ENCODE measurements around the gene TRPC3.
"Not testable (repeated sequence)": the region's sequence is repeated elsewhere in the genome, so short reads cannot be mapped to it uniquely, and the experiment has no call there.

Gene TRPC3

DNA sequence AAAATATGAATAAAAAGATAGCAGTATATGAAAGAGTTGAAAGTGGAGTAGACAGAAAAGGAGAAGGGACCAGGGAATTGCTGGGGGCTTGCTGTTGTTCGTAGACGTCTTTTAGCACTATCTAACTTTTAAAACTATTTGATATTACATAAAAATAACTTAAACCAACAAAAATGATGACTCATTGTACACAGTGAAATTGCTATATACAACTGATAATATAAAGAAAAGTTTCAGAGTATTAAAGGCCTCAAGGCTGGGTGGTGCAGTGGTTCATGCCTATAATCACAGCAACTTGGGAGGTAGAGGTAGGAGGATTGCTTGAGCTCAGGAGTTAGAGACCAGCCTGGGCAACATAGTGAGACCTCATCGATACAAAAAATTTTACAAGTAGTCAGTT is 5.2 kb downstream of the TRPC3 start:
- no peak for DNase-seq (ENCODE audit: low read depth)

DNA sequence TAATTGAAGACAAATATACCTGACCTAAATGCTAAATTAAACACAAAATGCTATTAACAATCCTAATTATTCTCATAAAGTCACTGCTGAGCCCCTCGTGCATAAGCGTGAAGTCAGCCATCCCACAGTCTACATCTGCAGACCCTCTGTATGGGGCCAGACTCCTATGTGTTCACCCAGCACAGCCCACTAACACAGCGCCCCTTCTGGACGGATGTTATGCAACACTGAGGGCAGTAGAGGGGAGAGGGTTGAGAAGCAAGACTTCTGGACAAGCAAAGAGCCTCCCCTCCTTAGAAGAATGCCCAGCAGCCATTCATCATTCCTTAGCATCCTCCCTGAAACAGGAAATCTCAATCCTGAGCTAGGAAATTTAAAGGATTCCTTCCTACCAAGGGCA is 7.9 kb downstream of the TRPC3 start:
- DNase-seq (ENCODE audit: low read depth) = no peak

DNA sequence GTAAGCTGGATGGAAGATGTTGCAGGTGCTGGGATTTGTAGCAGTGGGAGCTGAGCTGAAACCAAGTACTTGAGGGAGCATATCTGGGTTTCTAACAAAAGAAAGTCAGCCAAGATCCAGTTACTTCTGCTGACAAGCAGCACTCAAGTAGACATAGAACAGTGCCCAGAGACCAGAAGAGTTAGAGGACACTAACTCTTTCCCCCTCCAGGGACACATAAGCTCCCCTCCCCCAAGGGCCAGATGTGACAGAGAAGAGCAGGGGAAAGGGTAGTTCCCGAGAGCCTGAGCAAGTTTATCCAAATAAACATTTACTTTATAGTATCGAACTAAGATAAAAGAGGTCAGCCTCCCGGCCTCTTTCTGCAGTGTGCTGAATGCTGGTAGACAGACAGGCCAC is 12.2 kb downstream of the TRPC3 start:
- DNase-seq (ENCODE audit: low read depth) = no peak

DNA sequence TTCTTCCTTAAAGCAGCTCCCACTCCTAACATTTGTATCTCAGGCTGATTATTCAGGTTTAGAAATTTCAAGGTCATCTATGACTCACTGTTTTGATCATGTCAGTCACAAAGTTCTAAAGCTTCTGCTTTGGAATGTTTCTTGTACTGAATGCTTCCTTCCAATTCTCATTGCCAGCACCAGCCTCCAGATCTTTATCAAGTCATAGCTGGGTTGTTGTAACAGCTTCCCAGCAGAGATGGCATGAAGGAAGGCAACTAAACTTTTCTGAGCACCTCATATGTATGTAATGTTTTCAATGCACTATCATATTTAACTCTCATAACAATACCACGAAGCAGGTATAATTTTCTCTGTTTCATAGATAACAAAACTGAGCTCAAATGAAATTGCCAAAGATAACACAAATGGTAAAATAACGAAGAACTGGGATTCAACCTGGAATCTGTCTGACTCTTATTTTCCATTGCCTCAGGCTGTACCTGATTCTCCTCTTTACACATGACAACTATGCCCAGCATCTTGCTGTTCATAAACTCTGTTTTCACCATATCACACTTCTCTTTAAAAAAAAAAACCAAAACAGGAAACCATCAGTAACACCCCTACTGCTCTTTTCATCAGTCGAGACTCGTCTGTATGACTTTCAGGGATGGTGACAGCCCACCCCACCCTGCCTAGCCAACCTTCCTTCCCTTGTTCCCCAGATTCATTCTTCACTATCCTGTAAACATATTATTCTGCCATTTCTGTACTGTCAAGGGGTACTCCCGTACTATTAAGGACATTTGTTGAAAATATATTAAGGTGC is 13.4 kb downstream of the TRPC3 start:
- DNase-seq (ENCODE audit: low read depth) = no peak

DNA sequence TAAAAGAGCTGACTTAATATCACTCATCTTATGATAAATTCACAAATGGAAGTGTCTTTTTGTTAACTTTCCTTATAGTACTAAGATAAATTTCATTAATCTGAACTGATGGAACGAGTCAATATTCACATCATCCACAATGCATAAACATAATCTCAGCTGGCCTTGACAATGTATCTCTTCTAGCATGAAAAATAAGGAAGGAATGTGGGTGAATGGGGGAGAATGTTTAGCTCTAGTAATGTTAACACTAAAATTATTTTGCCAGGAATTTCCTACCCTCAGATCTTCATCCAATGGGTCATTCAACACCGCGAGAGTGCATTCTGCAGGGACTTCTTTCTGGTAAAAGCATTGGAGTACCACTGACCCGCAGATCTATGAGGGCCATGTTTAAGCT is 15.8 kb downstream of the TRPC3 start:
- no peak for DNase-seq (ENCODE audit: low read depth)

GRCh38 chr4:121934635-121935034 is 17.2 kb downstream of the TRPC3 start:
- DNase-seq (ENCODE audit: low read depth) = no peak

DNA sequence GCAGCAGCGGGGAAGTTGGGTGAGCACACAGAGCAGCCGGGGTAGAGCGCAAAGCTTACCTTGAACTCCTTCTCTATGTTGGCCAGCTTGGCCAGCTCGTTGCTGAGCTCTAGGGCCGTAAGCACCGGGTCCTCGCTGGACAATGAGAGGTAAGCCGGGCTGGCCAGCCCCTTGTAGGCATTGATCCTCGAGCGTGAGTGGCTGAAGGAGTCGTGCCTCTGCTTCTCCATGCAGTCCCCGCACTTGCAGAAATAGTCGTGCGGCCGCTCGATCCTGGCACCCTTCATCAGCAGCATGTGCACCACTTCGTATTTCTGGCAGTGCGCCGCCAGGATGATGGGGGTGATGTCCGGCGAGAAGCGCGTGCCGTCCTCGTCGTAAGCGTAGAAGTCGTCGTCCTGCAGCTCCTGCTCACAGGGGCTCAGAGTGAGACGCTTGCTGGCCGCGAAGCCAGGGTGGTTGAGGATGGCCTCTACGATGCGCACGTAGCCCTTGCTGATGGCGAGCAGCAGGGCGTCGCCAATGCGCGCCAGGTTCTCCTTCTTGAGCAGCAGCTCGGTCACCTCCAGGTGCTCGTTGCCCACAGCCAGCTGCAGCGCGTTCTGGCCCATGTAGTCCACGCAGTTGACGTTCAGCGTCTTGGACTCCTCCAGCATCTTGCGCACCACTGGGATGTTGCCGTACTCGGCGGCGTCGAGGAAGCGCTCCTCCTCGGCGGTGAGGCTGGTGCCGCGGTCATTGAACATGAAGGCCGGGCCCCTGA is 19.5 kb downstream of the TRPC3 start:
- no peak for DNase-seq (ENCODE audit: low read depth)

- no peak for DNase-seq (ENCODE audit: low read depth)
These were observed 21.6 kb downstream of the TRPC3 start for GRCh38 chr4:121930304-121930703.

- DNase-seq (ENCODE audit: low read depth) = no peak
These were observed 23.9 kb downstream of the TRPC3 start for GRCh38 chr4:121927948-121928347.

DNA sequence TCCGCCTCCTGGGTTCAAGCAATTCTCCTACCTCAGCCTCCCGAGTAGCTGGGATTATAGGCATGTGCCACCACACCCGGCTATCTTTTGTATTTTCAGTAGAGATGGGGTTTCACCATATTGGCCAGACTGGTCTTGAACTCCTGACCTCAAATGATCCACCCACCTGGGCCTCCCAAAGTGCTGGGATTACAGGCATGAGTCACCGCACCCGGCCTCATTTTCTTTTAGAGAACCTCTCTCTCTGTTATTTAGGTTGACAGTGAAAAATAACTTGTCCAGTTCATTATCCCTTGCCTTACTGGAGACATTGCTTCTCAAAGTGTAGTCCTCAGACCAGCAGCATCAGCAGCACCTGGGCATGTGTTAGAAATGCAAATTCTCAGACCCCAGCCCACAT is 25.4 kb downstream of the TRPC3 start:
- not testable (repeated sequence) for DNase-seq (ENCODE audit: low read depth)

- no peak for DNase-seq (ENCODE audit: low read depth)
These were observed 28.6 kb downstream of the TRPC3 start for GRCh38 chr4:121923306-121923705.

DNA sequence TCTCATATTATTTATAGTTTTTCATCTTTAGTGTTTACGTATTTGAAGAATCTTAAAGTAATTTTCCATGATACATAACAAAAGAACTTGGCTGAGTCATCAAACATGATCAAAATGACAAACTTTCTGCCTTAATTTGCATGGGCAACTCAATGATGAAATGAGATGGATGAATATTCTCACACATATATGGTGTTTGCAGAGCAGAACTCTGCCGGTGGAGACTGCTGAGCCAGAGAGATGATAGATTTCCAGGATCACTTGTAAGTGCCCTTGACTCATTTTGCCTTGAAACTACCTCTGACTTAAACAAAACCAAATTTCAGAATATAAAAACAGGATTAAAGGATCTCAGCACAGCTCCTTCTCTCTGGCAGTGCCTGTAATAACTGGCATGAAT is 38.2 kb downstream of the TRPC3 start:
- no peak for DNase-seq (ENCODE audit: low read depth)

DNA sequence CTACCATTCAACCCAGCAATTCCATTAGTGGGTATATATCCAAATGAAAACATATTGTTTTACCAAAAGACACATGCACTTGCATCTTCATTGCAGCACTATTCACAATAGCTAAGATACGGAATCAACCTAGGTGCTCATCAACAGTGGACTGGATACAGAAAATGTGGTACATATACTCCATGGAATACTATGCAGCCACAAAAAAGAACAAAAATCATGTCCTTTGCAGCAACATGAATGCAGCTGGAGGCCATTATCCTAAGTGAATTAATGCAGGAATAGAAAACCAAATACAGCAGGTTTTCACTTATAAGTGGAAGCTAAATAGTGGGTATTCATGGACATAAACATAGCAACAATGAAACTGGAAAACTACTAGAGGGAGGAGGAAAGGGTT is 43.5 kb downstream of the TRPC3 start:
- DNase-seq (ENCODE audit: low read depth) = no peak

- DNase-seq (ENCODE audit: low read depth) = no peak
These were observed 51.5 kb downstream of the TRPC3 start for GRCh38 chr4:121900132-121900983.

DNA sequence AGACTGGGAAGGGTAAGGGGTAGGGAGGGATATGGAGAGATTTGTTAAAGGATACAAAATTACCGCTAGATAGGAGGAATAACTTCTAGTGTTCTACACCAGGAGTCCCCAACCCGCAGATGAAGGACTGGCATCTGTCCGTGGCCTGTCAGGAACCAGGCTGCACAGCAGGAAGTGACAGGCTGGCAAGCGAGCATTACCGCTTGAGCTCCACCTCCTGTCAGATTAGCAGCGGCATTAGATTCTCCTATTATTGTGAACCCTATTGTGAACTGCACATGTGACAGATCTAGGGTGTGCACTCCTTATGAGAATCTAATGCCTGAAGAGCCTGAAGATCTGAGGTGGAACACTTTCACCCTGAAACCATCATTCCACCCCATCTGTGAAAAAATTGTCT is 53.7 kb downstream of the TRPC3 start:
- DNase-seq (ENCODE audit: low read depth) = no peak

GRCh38 chr4:121888134-121888533 is 63.7 kb downstream of the TRPC3 start:
- no peak for DNase-seq (ENCODE audit: low read depth)

- no peak for DNase-seq (ENCODE audit: low read depth)
These were observed 66.7 kb downstream of the TRPC3 start for GRCh38 chr4:121885115-121885514.

GRCh38 chr4:121881158-121881557 is 70.7 kb downstream of the TRPC3 start:
- DNase-seq (ENCODE audit: low read depth) = no peak

GRCh38 chr4:121879135-121879534 is 72.7 kb downstream of the TRPC3 start:
- DNase-seq (ENCODE audit: low read depth) = no peak

- no peak for DNase-seq (ENCODE audit: low read depth)
These were observed 74.7 kb downstream of the TRPC3 start for GRCh38 chr4:121877041-121877773.

DNA sequence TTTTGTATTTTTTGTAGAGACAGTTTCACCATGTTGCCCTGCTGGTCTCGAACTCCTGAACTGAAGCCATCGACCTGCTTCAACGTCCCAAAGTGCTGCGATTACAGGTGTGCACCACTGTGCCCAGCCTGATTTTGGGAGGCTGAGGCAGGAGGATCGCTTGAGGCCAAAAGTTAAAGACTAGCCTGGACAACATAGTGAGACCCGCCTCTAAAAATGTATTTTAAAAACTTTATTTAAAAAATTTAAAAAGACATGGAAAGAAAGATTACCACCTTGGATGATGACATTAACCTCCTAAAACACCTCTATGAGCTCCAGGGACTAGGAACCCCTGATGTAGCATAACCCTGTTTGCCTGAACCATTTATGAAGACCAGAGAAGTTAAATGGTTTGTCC is 75.8 kb downstream of the TRPC3 start:
- no peak for DNase-seq (ENCODE audit: low read depth)

DNA sequence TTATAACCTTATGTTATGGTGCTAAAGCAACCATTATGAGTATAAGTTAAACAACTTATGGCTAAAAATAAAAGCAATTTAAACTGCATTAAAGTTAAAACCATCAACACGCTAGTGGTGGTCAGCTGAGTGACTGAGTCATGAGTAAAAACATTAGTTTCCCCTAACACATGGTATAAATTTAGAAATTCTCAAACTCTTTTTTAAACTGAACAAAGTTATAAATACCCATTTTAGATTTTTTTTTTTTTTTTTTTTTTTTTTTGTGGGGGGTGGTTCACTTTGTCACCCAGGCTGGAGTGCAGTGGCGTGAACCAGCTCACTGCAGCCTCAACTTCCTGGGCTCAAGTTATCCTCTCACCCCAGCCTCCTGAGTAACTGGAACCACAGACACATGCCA is 76.2 kb downstream of the TRPC3 start:
- no peak for DNase-seq (ENCODE audit: low read depth)

Data from activated T-helper 1 cell treated with Interleukin-2 at 50 U/mL for 16 hours (primary cell).